HT1080 (cell line): ENCODE measurements around the gene ENG. TPM values are rescaled to one million over a fixed set of nuclear protein-coding genes. Genes with fewer than 3 reads are reported as not detected.
A peak's percentile ranks its signal among the peaks of the same experiment; 100 is the strongest.
"Not testable (repeated sequence)": the region's sequence is repeated elsewhere in the genome, so short reads cannot be mapped to it uniquely, and the experiment has no call there.

Source experiments
- DNase-seq: peaks from one replicate; pipeline ENCODE4 v3.0.0-alpha.2; 2015; ENCODE audit warnings: low read depth
- total RNA-seq: library from RNA; depleted of rRNA; stranded (reverse); fragments of >200 nt; shearing (Covaris generic); gene quantifications from 2 replicates; pipeline ENCODE4 v1.2.3, GENCODE V29; 2014

Gene ENG
- total RNA-seq, 1 experiment from 2014 or later: 34.1 TPM

- peak; percentile 35 for DNase-seq
Measured at GRCh38 chr9:127796225-127796813, 58.1 kb downstream of the ENG start.

GRCh38 chr9:127794001-127794791 lies 60.3 kb downstream of the ENG start:
- no peak for DNase-seq

- peak; percentile 38 for DNase-seq
Measured at GRCh38 chr9:127793093-127793708, 61.3 kb downstream of the ENG start.

- DNase-seq: no peak
Measured at GRCh38 chr9:127792417-127793031, 61.9 kb downstream of the ENG start.

GRCh38 chr9:127791085-127791484 lies 63.4 kb downstream of the ENG start:
- no peak for DNase-seq

- no peak for DNase-seq
Measured at GRCh38 chr9:127790094-127790855, 64.2 kb downstream of the ENG start.

GRCh38 chr9:127789179-127789578 lies 65.3 kb downstream of the ENG start:
- DNase-seq: no peak

GRCh38 chr9:127788337-127789011 lies 66.0 kb downstream of the ENG start:
- DNase-seq: no peak

- DNase-seq: no peak
Measured at GRCh38 chr9:127786773-127787104, 67.7 kb downstream of the ENG start.

GRCh38 chr9:127785933-127786772 lies 68.3 kb downstream of the ENG start, which contains the start of gene CDK9:
CDK9 (plus strand) TSS chr9:127786034; CDS start chr9:127786149, 115 bp downstream.
- peak; percentile 89 for DNase-seq

- peak; percentile 72 for DNase-seq
Measured at GRCh38 chr9:127785023-127785932, 69.2 kb downstream of the ENG start.

- no peak for DNase-seq
Measured at GRCh38 chr9:127783111-127784008, 71.1 kb downstream of the ENG start.

GRCh38 chr9:127781806-127782205 lies 72.7 kb downstream of the ENG start:
- DNase-seq: no peak

GRCh38 chr9:127780909-127781308 lies 73.5 kb downstream of the ENG start:
- not testable (repeated sequence) for DNase-seq

- DNase-seq: no peak
Measured at GRCh38 chr9:127780126-127780885, 74.2 kb downstream of the ENG start.

GRCh38 chr9:127779136-127779981 lies 75.1 kb downstream of the ENG start:
- DNase-seq: no peak
